HG03175 (cell line): Measurements from ENCODE around the gene ENOX1.

Source experiments
- ATAC-seq: cut with Tn5 transposase; IDR thresholded peaks from one replicate; pipeline ENCODE4 v1.9.1; 2021; ENCODE audit warnings: mild to moderate bottlenecking, moderate library complexity; ENCODE audit not compliant: unreplicated experiment

The ENOX1 gene

GRCh38 chr13:43329702-43330101 is 457.1 kb downstream of the ENOX1 start:
- ATAC-seq, result no peak

GRCh38 chr13:43328907-43329306 is 457.9 kb downstream of the ENOX1 start:
- no peak for ATAC-seq

GRCh38 chr13:43326100-43326499 is 460.7 kb downstream of the ENOX1 start:
- ATAC-seq, result no peak

GRCh38 chr13:43325636-43326035 is 461.1 kb downstream of the ENOX1 start:
- ATAC-seq, result no peak

GRCh38 chr13:43324129-43324528 is 462.6 kb downstream of the ENOX1 start:
- ATAC-seq, result no peak

GRCh38 chr13:43319617-43320444 is 466.9 kb downstream of the ENOX1 start:
- ATAC-seq, result no peak

- ATAC-seq, result peak; percentile 39
These were observed 469.8 kb downstream of the ENOX1 start for GRCh38 chr13:43316946-43317353.

- ATAC-seq, result no peak
These were observed 470.5 kb downstream of the ENOX1 start for GRCh38 chr13:43316281-43316680.

GRCh38 chr13:43315522-43315921 is 471.2 kb downstream of the ENOX1 start:
- ATAC-seq, result no peak

GRCh38 chr13:43309311-43309710 is 477.5 kb downstream of the ENOX1 start:
- ATAC-seq, result no peak

- peak; percentile 81 for ATAC-seq
These were observed 478.8 kb downstream of the ENOX1 start for GRCh38 chr13:43307921-43308433.

- ATAC-seq, result no peak
These were observed 479.4 kb downstream of the ENOX1 start for GRCh38 chr13:43307221-43307920.

GRCh38 chr13:43306372-43306771 is 480.4 kb downstream of the ENOX1 start:
- no peak for ATAC-seq

GRCh38 chr13:43305416-43305815 is 481.4 kb downstream of the ENOX1 start:
- ATAC-seq, result no peak

- no peak for ATAC-seq
These were observed 481.8 kb downstream of the ENOX1 start for GRCh38 chr13:43304945-43305344.

- ATAC-seq, result no peak
These were observed 482.3 kb downstream of the ENOX1 start for GRCh38 chr13:43304449-43304848.

- ATAC-seq, result peak; percentile 60
These were observed 483.6 kb downstream of the ENOX1 start for GRCh38 chr13:43303033-43303729.

GRCh38 chr13:43301346-43301969 is 485.3 kb downstream of the ENOX1 start:
- no peak for ATAC-seq

GRCh38 chr13:43300865-43301264 is 485.9 kb downstream of the ENOX1 start:
- ATAC-seq, result no peak

- ATAC-seq, result no peak
These were observed 487.4 kb downstream of the ENOX1 start for GRCh38 chr13:43299374-43299773.

GRCh38 chr13:43298816-43299215 is 488.0 kb downstream of the ENOX1 start:
- ATAC-seq, result no peak
